Neuron (in vitro differentiated cells): ENCODE results near the gene SLC15A1.

Experiments used
- H2AFZ ChIP-seq: one replicate; pipeline ENCODE4 v1.6.1; 2013; ENCODE audit warnings: low read depth, mild to moderate bottlenecking, inconsistent platforms, low read length, moderate library complexity
- H3K27me3 ChIP-seq: one replicate; pipeline ENCODE4 v1.6.1; 2013; ENCODE audit warnings: low read length; ENCODE audit not compliant: insufficient read depth
- H3K36me3 ChIP-seq: one replicate; pipeline ENCODE4 v1.6.1; 2013; ENCODE audit warnings: low read length; ENCODE audit not compliant: insufficient read depth
- H3K4me1 ChIP-seq: one replicate; pipeline ENCODE4 v1.6.1; 2013; ENCODE audit warnings: low read length; ENCODE audit not compliant: insufficient read depth
- H3K4me3 ChIP-seq: 2 replicates; pipeline ENCODE4 v1.5.1; 2013; ENCODE audit warnings: mild to moderate bottlenecking, low read length, moderate library complexity
- H3K9me3 ChIP-seq: one replicate; pipeline ENCODE4 v1.6.1; 2013; ENCODE audit warnings: low read length

Gene SLC15A1

GRCh38 chr13:98775844-98776598 lies 23.5 kb upstream of the SLC15A1 start:
- no peak overlapping the region for H2AFZ ChIP-seq
- H3K9me3 ChIP-seq, result no peaks in the 10 kb centered on the region
- H3K27me3 ChIP-seq, result no peaks in the 10 kb centered on the region
- H3K36me3 ChIP-seq, result no peaks in the 10 kb centered on the region
- no peaks in the 10 kb centered on the region for H3K4me1 ChIP-seq
- H3K4me3 ChIP-seq, result no peak overlapping the region

- Histone ChIP-seq H2AFZ (no peak overlapping the region), H3K36me3 (no peaks in the 10 kb centered on the region), H3K4me3 (no peak overlapping the region), H3K9me3 (no peaks in the 10 kb centered on the region), H3K27me3 (no peaks in the 10 kb centered on the region), H3K4me1 (no peaks in the 10 kb centered on the region)
Measured at GRCh38 chr13:98775386-98775785, 22.9 kb upstream of the SLC15A1 start.

GRCh38 chr13:98774776-98775175 lies 22.3 kb upstream of the SLC15A1 start:
- H3K4me1 ChIP-seq, result no peaks in the 10 kb centered on the region
- H3K9me3 ChIP-seq, result no peaks in the 10 kb centered on the region
- no peaks in the 10 kb centered on the region for H3K36me3 ChIP-seq
- no peaks in the 10 kb centered on the region for H3K27me3 ChIP-seq
- no peak overlapping the region for H3K4me3 ChIP-seq
- H2AFZ ChIP-seq, result no peak overlapping the region

DNA sequence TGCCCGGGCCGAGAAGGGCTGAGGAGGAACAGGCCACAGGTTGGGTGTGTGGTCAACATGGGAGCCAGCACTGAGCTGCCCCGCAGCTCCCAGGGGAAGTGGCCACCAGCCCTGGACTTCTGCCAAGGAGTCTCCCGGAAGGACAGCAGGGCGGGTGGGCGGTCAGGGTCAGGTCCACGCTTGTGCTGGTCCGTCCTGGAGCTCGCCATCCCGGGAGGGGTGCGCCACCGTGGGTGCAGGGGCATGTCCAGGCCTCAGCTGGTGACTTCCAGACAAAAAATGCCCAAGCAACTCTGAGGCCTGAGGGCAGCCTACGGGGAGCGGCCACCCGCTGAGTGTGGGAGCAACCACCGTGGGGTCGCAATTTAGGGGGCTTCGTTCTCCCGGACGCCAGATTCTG lies 21.4 kb upstream of the SLC15A1 start:
- Histone ChIP-seq H3K9me3 (no peaks in the 10 kb centered on the region), H3K27me3 (no peaks in the 10 kb centered on the region), H3K4me3 (no peak overlapping the region), H3K4me1 (no peaks in the 10 kb centered on the region), H3K36me3 (no peaks in the 10 kb centered on the region), H2AFZ (no peak overlapping the region)

GRCh38 chr13:98772794-98773452 lies 20.5 kb upstream of the SLC15A1 start:
- H3K36me3 ChIP-seq, result no peaks in the 10 kb centered on the region
- no peaks in the 10 kb centered on the region for H3K27me3 ChIP-seq
- H2AFZ ChIP-seq, result no peak overlapping the region
- no peaks in the 10 kb centered on the region for H3K4me1 ChIP-seq
- H3K4me3 ChIP-seq, result no peak overlapping the region
- H3K9me3 ChIP-seq, result no peaks in the 10 kb centered on the region

- no peak overlapping the region for H3K4me3 ChIP-seq
- no peaks in the 10 kb centered on the region for H3K9me3 ChIP-seq
- H2AFZ ChIP-seq, result no peak overlapping the region
- no peaks in the 10 kb centered on the region for H3K27me3 ChIP-seq
- no peaks in the 10 kb centered on the region for H3K36me3 ChIP-seq
- no peaks in the 10 kb centered on the region for H3K4me1 ChIP-seq
Measured at GRCh38 chr13:98771838-98772611, 19.6 kb upstream of the SLC15A1 start.

DNA sequence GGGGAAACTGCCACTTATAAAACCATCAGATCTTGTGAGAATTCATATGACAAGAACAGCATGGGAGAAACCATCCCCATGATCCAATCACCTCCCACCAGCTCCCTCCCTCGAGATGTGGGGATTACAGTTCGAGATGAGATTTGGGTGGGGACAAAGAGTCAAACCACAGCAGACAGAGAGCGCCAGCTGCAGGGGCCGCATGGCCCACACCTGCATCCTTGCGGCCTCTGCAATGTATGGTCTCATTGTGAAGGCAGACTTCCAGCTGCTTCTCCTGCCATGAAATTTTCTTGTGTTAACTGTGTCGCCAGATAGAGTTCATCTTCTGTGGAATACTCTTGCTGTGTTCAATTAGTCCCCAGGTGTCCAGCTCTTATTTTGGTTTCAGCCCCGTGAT lies 17.3 kb upstream of the SLC15A1 start:
- Histone ChIP-seq H3K27me3 (peaks cover 4% of the 10 kb centered on the region), H3K4me3 (no peak overlapping the region), H2AFZ (no peak overlapping the region), H3K36me3 (no peaks in the 10 kb centered on the region), H3K9me3 (no peaks in the 10 kb centered on the region), H3K4me1 (no peaks in the 10 kb centered on the region)

- H3K36me3 ChIP-seq, result no peaks in the 10 kb centered on the region
- no peak overlapping the region for H3K4me3 ChIP-seq
- no peaks in the 10 kb centered on the region for H3K4me1 ChIP-seq
- H3K27me3 ChIP-seq, result peaks cover 4% of the 10 kb centered on the region
- H3K9me3 ChIP-seq, result no peaks in the 10 kb centered on the region
- H2AFZ ChIP-seq, result no peak overlapping the region
Measured at GRCh38 chr13:98768522-98768921, 16.1 kb upstream of the SLC15A1 start.

DNA sequence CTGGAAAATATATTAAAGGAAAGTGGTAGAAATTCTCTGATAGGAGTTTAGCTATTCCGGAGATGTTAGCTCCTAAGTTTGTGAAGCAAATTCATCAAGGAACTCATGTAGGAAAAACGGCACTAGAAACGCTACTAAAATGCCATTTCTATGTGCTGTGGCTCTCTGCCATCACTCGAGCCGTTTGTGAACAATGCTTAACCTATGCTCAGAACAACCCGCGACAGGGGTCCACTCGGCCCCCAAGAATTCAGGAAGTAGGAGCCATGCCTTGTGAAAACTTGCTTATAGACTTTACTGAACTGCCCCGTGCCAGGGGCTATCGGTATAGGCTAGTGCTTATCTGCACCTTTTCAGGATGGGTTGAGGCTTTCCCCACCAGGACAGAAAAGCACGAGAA lies 14.2 kb upstream of the SLC15A1 start:
- Histone ChIP-seq H3K36me3 (no peaks in the 10 kb centered on the region), H3K9me3 (no peaks in the 10 kb centered on the region), H3K4me1 (no peaks in the 10 kb centered on the region)

GRCh38 chr13:98765996-98766519 lies 13.6 kb upstream of the SLC15A1 start:
- Histone ChIP-seq H2AFZ (no peak overlapping the region), H3K27me3 (peaks cover 4% of the 10 kb centered on the region), H3K4me3 (no peak overlapping the region)

More for the DNA sequence above, 14.2 kb upstream of the SLC15A1 start:
- Histone ChIP-seq H2AFZ (no peak overlapping the region), H3K4me3 (no peak overlapping the region), H3K27me3 (peaks cover 4% of the 10 kb centered on the region)

DNA sequence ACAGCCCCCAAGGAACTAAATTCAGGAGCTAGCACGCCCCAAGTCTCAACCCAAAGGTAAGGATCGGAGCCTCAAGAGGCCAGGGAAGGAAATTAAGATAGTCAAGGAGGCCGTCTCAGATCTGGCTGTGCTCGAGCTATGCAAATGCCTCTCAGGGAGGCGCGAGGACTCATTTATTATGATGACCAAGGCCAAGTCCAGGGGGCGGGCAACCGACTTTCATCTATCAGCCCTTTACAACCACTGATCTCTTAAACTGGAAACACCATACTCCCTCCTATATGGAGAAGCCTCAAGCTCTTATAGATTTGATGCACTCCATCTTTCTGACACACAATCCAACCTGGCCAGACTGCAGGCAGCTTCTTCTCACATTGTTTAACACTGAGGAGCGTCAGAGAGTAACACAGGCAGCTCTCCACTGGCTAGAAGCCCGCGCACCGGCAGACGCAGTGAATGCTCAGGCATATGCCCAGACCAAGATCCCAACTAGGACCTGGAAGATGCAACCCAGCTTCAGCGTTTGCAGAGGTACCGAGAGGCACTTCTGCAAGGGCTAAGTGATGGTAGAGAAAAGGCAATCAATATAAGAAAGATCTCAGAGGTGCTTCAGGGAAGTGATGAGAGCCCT lies 9.6 kb upstream of the SLC15A1 start:
- Histone ChIP-seq H3K4me1 (no peaks in the 10 kb centered on the region), H3K4me3 (no peak overlapping the region), H3K9me3 (no peaks in the 10 kb centered on the region), H3K36me3 (no peaks in the 10 kb centered on the region), H2AFZ (no peak overlapping the region), H3K27me3 (peaks cover 4% of the 10 kb centered on the region)

More at GRCh38 chr13:98765996-98766519, 13.6 kb upstream of the SLC15A1 start:
- H3K36me3 ChIP-seq, result no peaks in the 10 kb centered on the region
- no peaks in the 10 kb centered on the region for H3K4me1 ChIP-seq
- H3K9me3 ChIP-seq, result no peaks in the 10 kb centered on the region

- Histone ChIP-seq H3K4me3 (no peak overlapping the region), H3K9me3 (no peaks in the 10 kb centered on the region), H3K36me3 (no peaks in the 10 kb centered on the region), H3K4me1 (no peaks in the 10 kb centered on the region), H3K27me3 (peaks cover 4% of the 10 kb centered on the region), H2AFZ (no peak overlapping the region)
Measured at GRCh38 chr13:98761126-98761985, 8.9 kb upstream of the SLC15A1 start.
